HG03066 (cell line): ENCODE data around the gene MAU2.
"Not testable (repeated sequence)": the region's sequence is repeated elsewhere in the genome, so short reads cannot be mapped to it uniquely, and the experiment has no call there.

Experiments used
- ATAC-seq: cut with Tn5 transposase; IDR thresholded peaks from one replicate; pipeline ENCODE4 v1.9.1; 2021; ENCODE audit warnings: low read depth; ENCODE audit not compliant: unreplicated experiment

Gene MAU2

DNA sequence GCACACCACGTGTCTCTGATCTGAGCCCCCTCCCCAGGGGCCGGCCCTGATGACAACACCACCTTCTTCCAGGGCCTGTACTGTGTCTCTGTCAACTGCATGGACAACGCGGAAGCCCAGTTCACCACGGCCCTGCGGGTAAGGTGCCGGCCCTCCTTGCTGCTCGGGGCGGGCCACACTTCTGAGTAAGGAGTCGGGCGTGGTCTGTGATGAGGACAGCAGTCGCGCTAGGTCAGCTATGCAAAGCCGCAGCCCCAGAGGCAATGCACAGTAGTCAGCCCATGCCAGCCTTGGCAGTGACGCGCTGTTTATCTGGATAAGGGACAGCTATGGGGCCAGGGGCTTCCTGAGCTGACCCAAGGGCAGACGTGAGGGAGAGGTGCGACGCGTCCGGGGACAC, 24.6 kb downstream of the MAU2 start:
- no peak for ATAC-seq

DNA sequence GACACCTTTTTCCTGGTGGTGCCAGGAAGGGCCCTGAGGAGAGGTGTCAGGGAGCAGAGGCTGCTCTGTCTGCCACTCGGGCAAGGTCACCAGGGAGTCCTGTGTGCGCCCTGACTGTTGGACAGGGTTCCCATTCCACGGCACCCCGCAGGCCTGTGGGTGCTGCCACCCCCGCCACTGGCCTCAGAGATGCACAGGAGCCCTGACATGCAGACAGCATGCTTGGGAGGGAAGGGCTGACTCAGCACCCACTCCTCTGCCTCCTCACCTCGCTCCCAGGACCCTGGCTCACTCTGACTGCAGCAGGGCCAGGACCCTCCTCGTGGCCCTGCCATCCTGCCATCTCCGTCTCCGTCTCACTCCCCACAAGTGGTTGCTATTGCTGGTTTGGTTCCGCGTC, 25.3 kb downstream of the MAU2 start:
- ATAC-seq, result no peak

DNA sequence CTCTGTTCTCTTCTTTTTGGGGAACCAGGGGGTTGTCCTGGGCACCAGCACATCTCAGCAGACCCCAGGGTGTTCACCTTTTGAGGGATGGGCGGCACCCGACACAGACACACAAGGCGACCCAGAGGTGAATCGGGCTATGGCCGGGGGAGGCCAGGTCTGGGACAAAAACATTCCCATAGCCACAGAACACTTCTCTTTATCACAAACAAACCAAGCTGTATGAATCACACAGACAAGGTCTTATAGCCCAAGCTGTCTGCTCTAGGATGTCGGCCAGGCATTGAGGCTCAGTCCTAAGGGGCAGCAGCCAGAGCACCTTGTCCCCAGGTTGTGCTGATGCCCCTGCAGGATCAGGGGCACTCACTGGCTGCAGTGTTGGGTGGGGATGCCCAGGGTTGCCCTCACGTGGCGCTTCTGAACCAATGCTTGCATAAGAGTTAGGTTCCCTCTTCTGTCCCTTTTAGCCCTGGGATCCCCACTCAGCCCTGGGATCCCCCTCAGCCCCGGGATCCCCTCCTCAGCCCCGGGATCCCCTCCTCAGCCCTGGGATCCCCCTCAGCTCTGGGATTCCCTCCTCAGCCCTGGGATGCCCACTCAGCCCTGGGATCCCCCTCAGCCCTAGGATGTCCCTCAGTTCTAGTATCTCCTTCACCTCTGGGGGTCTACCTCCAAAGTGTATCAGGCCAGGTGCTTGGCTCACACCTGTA, 26.9 kb downstream of the MAU2 start:
- no peak for ATAC-seq

DNA sequence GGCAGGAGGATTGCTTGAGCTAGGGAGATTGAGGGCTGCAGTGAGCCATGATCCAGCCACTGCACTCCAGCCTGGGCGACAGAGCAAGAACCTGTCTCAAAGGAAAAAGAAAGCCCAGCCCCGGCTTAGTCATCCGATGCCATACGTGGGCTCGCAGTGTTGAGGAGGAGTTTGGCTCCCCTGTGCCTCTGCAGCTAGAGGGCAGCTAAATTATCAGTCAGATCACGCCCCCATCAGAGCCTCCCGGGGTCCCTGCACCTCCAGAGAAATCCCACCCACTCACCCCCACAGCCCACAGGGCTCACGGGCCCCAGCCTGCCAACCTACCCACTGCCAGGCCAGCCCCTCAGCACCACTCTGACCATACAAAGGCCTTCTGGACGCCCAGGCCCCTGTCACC, 27.6 kb downstream of the MAU2 start:
- no peak for ATAC-seq

DNA sequence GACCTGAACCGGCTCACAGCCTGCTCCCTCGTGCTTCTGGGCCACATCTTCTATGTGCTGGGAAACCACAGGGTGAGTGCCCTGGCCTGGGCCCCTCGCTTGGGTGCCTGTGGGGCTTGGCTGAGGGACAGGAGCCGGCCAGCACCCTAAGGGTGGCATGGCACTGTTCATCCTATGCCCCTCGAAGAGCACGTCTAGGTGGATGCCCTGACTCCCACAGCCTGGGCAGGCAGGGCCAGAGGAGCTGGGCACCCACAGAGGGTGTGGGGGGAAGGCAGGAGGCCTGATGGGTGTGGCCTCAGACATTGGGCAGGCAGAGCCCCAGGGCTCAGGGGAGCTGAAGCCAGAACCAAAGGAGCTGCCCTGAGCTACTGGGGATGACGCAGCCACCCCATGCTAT, 28.7 kb downstream of the MAU2 start:
- no peak for ATAC-seq

DNA sequence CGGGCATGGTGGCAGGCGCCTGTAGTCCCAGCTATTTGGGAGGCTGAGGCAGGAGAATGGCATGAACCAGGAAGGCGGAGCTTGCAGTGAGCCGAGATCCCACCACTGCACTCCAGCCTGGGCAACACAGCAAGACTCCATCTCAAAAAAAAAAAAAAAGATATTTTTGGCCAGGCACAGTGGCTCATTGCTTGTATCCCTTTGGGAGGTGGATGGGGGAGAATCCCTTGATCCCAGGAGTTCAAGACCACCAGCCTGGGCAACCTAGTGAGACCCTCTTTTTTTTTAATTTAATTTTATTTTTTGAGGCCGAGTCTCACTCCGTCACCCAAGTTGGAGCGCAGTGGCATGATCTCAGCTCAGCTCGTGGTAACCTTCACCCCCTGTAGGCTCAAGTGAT, 30.1 kb downstream of the MAU2 start:
- ATAC-seq, result not testable (repeated sequence)

DNA sequence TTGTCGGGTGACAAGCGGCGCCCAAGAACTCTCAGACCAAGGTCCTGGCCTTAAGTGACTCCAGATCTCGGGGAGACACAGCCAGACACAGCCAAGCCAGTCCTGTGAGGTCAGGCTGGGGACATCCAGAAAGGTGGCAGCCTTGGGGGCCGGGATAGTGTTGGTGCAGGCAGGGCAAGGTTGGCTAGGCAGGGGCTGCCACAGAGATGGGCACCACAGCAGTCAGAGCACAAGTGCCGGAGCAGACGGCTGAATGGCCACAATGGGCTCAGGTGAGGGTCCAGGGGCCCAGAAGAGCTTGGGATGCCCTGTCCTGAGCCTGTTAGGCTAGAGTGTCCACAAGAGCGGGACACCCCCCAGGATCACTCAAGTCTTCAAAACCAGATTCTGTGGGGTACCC, 32.2 kb downstream of the MAU2 start:
- no peak for ATAC-seq

DNA sequence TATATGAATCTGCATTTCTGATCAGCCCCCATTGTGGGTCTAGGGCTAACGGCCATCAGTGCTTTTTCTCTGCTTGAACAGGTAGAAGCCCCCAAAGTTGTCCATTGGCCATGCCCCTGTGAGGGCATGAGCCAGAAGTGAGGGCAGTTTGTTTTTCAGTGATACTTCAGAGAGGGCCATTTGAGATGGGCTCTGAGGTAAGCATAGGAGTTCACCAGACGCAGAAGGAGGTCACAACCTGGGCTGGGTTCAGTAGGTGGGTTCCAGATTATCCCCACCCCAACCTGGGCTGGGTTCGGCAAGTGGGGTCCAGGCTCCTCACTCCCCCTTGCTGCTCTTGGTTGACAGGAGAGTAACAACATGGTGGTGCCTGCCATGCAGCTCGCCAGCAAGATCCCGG, 33.4 kb downstream of the MAU2 start:
- no peak for ATAC-seq

DNA sequence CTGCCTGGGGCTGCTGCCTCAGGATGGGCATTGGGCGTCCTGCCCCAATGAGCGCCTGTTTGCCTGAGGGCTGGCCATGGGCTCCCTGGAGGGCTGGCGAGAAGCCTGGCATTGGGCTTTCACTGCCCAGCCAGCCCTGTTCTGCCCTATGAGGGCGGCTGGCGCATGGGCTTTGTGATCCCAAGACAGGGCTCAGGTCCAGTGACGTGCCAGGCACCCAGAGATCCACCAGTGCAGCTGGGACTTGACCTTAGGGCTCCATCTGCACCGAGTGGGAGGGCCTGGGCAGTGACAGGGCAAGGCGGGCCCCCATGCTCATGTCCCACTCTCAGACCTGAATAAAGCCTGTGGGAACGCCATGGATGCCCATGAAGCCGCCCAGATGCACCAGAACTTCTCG, 34.3 kb downstream of the MAU2 start:
- no peak for ATAC-seq

DNA sequence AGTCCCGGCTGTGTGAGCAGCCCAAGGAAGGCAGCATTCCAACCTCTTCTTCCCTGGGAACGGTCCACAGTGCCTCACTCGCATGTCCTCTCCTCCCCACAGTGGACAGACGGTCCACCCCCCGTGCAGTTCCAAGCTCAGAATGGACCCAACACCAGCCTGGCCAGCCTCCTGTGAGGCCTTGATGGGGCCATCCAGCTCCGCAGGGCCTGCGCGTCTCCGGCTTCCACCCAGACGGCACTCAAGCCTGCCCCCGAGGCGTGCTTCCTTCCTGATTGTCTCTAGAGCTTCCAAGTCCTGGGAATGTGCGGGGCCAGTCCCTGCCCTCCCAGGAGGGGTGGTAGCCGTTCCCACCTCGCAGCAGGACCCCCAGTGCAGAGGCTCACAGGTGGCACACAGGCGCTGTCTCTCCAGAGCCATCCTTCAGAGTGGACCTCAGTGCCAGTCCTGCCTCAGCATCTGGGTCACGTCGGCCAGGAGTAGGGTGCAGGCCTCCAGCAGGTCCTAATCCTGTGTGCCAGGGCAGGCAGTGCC, 35.0 kb downstream of the MAU2 start:
- no peak for ATAC-seq

DNA sequence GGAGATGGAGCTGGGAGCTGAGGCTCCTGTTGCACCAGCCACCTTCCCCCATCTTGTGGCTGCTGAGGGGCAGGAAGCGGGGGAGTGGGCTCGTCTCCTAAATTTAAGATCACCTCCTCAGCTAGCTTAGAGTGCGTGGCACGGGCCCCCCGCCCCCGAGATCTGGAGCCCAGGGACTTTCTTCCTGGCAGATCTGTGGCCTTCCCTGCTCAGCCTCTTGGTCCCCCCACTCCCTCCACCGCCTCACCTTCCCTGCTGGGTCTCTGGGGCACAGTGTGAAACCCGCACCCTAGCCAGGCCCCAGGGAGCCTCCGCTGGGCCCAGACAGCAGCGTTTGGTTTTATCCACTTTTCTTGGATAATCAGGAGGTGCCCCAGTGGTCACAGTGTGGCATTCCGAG, 35.9 kb downstream of the MAU2 start:
- no peak for ATAC-seq

DNA sequence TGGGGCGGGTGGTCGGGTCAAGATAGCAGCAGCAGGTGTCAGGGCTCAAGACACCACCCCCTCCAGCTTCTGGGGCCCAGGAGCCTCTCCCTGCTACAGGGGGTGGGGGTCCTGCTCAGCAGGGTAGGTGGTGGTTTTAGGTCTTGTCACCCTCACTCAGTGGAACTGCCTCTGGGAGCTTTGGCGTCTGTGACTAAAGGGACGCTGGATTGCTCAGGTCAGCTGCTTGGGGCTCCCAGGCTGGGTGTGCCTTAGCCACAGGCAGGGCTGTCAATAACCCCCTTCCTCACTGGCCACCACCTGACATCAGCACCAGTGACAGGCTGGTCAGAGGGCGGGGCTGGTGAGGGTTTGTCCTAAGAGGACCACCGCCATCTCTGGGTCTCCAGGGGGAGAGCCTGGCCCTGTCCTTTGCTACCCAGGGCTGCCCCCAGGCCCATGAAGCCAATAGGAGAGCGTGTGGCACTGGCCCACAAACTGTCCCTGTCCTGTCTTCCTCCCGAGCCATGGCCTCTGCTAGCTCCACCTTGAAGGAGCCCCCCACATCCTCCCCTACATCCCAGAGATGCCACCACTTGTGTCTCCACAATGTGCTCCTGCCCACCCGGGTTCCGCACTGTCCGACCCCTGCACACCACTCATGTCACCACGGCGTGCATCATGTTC, 36.4 kb downstream of the MAU2 start:
- no peak for ATAC-seq

DNA sequence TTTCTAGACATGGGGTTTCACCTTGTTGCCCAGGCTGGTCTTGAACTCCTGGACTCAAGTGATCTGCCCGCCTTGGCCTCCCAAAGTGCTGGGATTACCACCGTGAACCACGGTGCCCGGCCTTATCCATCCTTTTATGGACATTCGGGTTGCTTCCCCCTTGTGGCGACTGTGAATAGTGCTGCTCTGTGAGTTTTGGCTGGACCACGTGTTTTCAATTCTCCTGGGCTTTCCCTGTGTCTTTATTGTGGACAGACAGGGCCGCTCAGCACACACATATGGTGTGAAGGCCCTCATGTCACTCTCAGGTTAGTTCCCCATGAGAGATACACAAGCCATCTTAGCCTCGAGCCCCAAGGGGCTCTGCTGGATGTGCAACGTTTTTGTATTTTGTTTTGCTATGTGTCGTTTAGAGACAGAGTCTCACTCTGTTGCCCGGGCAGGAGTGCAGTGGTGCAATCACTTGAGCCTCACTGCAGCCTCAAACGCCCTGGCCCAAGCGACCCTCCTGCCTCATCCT, 40.5 kb downstream of the MAU2 start:
- ATAC-seq, result no peak

DNA sequence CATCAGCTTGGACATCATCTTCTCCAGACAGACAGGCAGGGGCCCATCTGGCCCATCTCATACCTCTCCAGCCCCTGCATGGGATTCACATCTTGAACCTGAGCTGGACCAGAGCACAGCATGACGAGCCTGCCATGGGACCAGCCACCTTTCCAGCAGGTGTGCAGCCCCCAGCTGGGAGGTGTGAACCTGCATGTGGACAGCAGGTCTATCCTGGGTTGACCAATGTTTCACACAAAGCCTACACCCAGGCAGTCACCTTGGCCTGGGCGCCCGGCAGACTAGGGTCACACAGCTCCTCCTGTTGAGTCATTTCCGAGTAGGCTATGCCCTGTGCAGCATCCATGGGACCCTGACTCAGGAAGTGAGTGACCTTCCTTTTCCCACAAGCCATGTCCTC, 41.4 kb downstream of the MAU2 start:
- ATAC-seq, result no peak

DNA sequence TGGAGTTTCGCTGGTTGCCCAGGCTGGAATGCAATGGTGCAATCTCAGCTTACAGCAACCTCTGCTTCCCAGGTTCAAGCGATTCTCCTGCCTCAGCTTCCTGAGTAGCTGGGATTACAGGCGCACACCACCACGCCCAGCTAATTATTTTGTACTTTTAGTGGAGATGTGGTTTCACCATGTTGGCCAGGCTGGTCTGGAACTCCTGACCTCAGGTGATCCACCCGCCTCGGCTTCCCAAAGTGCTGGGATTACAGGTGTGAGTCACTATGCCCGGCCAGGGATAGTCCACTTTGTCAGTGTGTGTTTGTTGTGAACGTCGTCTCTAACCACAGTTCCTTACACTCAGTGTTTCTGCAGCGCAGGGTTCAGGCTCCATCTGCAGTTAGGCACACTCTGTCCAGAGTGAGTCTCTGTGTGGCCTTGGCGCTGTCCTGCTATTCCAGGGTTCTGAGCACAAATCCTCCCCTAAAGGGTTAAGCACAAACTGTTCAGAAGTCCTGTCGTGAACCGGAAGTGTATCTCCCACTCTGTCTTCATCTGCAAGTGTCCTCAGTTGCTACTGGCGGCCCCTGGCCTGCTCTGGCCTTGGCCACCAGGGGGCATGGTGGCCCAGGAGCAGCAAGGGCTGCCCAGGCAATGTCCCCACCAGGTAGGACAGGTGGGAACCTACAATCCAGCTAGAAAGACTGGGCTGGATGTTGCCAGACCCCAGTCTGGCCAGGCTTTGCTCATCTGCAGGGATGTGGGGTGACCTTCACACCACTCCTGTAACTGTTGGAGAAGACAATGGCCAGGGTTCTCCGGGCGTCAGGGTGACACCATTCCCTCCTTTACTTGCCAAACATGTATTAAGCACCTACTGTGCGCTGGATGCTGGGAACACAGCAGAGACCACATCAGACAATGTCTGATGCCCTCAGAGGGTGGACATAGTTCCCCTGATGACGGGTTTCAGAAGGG, 46.1 kb downstream of the MAU2 start:
- peak; percentile 54 for ATAC-seq

DNA sequence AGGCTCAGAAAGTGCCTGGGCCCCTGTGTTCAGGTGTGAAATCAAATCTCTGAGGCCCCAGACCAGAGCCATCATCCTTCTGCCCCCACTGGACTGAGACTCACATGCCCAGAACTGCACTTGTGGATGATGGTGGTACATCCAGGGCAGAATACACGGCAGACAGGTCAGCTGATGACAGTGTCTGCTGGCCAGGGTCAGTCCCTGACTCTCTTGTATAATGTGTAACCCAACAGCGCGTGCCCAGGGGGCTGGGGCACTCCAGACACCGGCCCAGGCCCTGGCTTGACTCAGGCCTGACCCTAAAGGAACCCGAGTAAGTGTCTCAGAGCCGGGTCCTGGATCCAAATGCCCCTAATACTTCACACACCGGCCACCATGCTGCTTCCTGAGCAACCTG, 47.5 kb downstream of the MAU2 start:
- ATAC-seq, result no peak

DNA sequence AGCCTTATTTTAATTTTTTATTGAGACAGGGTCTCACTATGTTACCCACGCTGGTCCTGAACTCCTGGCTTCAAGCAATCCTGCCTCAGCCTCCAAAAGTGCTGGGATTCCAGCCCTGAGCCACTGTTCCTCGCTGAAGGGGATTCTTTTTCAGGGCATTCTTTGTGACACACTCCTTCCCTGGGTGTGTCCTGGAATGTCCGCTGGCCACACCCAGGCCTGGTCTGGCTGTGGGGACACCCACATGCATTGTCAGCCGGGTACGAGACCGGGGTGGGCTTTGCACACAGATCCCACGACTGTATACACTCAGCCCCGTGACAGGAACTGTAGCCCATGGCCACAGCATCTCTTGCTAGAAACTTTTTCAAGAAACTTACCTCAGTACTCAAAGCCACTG, 50.4 kb downstream of the MAU2 start:
- no peak for ATAC-seq

DNA sequence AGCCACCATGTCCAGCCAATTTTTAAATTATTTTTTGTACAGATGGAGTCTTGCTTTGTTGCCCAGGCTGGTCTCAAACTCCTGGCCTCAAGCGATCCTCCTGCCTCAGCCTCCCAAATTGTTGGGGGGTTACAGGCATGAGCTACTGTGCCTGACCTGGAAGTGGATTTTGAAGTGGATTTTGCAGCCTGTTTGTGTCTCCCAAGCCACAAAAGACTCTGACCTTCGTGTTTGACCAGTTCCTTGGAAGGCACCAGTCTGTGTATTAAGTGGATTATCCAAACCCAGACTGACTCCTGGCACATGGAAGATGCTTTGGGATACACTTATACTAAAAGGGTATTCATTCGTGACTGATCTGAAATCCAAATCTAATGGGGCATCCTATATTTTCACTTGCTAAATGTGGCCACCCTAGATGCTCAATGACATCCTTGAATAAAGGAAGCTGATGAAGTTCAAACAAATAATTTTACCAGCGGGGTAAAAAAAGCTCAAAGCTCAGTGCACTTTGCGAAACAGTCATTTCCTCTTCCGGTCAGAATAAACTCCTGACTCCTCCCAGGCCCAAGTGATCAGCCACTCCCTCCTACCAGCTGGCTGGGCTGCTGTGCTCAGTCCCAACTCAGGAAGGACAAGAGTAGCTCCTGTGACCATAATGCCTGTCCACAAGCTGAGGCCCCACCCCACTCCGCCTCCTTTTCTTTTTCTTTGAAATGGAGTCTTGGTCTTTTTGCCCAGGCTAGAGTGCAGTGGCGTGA, 52.2 kb downstream of the MAU2 start:
- peak; percentile 85 for ATAC-seq

DNA sequence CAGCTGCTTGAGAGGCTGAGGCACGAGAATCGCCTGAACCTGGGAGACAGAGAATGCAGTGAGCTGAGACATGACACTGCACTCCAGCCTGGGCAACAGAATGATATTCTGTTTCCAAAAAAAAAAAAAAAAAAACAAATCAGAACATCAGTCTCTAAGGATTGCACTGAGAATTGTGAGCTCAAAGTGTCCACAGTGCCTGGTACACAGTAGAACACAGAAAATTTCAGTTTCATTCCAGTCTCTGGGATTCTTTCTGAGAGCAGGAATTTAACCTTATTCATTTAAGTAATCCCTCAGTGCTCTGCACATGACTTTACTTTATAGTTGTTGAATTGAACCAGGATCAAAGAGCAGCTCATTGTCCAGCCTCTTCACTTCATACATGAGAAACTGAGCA, 58.9 kb downstream of the MAU2 start:
- no peak for ATAC-seq

DNA sequence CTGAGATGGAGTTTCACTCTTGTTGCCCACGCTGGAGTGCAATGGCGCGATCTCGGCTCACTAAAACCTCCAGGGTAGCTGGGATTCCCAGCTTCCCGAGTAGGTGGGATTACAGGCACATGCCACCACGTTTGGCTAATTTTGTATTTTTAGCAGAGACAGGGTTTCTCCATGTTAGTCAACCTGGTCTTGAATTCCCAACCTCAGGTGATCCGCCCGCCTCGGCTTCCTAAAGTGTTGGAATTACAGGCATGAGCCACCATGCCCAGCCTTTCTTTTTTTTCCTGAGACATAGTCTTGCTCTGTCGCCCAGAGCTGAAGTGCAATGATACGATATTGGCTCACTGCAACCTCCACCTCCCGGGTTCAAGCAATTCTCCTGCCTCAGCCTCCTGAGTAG, 59.7 kb downstream of the MAU2 start:
- ATAC-seq, result not testable (repeated sequence)
